Measurements from ENCODE around the gene EEA1. TPM values are rescaled to one million over a fixed set of nuclear protein-coding genes. Genes with fewer than 3 reads are reported as not detected.
"Not testable (repeated sequence)": the region's sequence is repeated elsewhere in the genome, so short reads cannot be mapped to it uniquely, and the experiment has no call there.

The EEA1 gene
- total RNA-seq, 1 donor from 2014 or later: 11.6 TPM

- H3K79me2 ChIP-seq (ENCODE audit: low read depth): no peaks in the 10 kb centered on the region
- peaks cover 4% of the 10 kb centered on the region for H3K4me1 Mint-ChIP-seq
Observed at GRCh38 chr12:92756898-92757596, 172.0 kb downstream of the EEA1 start.

GRCh38 chr12:92753976-92754885 lies 174.9 kb downstream of the EEA1 start:
- no peak for DNase-seq (ENCODE audit: low spot score)
- H3K4me2 ChIP-seq: no peak overlapping the region
- TF ChIP-seq CTCF (IDR thresholded peaks at IDR 0.05) (no peak), EZH2 (IDR thresholded peaks at IDR 0.05) (no peak), EZH2phosphoT487 (IDR thresholded peaks at IDR 0.05) (no peak)
- H3K9me3 ChIP-seq (ENCODE audit: low read depth): no peaks in the 10 kb centered on the region
- no peak overlapping the region for H3K4me3 Mint-ChIP-seq
- H3K4me1 Mint-ChIP-seq: peaks cover 4% of the 10 kb centered on the region
- H3K27ac Mint-ChIP-seq: no peak overlapping the region
- no peak overlapping the region for H3K27ac ChIP-seq
- H3K9ac ChIP-seq: no peak overlapping the region
- H3K79me2 ChIP-seq (ENCODE audit: low read depth): no peaks in the 10 kb centered on the region
- H3K4me3 ChIP-seq: no peak overlapping the region
- H3F3A ChIP-seq (ENCODE audit: low read depth): no peaks in the 10 kb centered on the region
- H3K9me3 Mint-ChIP-seq: peaks cover 4% of the 10 kb centered on the region
- no peaks in the 10 kb centered on the region for H3K36me3 Mint-ChIP-seq
- H2AFZ ChIP-seq (replicated peaks): no peak overlapping the region
- H3K4me1 ChIP-seq: no peaks in the 10 kb centered on the region
- H3K27me3 Mint-ChIP-seq (ENCODE audit: insufficient read depth, low read depth): peaks cover 6% of the 10 kb centered on the region
- H3K27me3 ChIP-seq: no peaks in the 10 kb centered on the region
- H4K20me1 ChIP-seq (ENCODE audit: low read depth): no peaks in the 10 kb centered on the region
- H3K36me3 ChIP-seq: no peaks in the 10 kb centered on the region

More at GRCh38 chr12:92756898-92757596, 172.0 kb downstream of the EEA1 start:
- no peaks in the 10 kb centered on the region for H3F3A ChIP-seq (ENCODE audit: low read depth)
- Mint-ChIP-seq H3K4me3 (no peak overlapping the region), H3K27me3 (ENCODE audit: insufficient read depth, low read depth) (peaks cover 6% of the 10 kb centered on the region), H3K36me3 (no peaks in the 10 kb centered on the region), H3K27ac (no peak overlapping the region), H3K9me3 (peaks cover 2% of the 10 kb centered on the region)
- H3K4me3 ChIP-seq: no peak overlapping the region
- TF ChIP-seq EZH2 (IDR thresholded peaks at IDR 0.05): no peak
- no peak for TF ChIP-seq CTCF (IDR thresholded peaks at IDR 0.05)
- TF ChIP-seq EZH2phosphoT487 (IDR thresholded peaks at IDR 0.05): no peak
- no peaks in the 10 kb centered on the region for H3K9me3 ChIP-seq (ENCODE audit: low read depth)
- DNase-seq (ENCODE audit: low spot score): no peak
- H4K20me1 ChIP-seq (ENCODE audit: low read depth): no peaks in the 10 kb centered on the region
- H3K27ac ChIP-seq: no peak overlapping the region
- no peak overlapping the region for H2AFZ ChIP-seq (replicated peaks)
- no peaks in the 10 kb centered on the region for H3K36me3 ChIP-seq
- H3K9ac ChIP-seq: no peak overlapping the region
- no peak overlapping the region for H3K4me2 ChIP-seq
- no peaks in the 10 kb centered on the region for H3K4me1 ChIP-seq
- H3K27me3 ChIP-seq: no peaks in the 10 kb centered on the region

GRCh38 chr12:92749691-92750090 lies 179.4 kb downstream of the EEA1 start:
- not testable (repeated sequence) for H3F3A ChIP-seq (ENCODE audit: low read depth); H3K4me3 ChIP-seq; H3K4me2 ChIP-seq; H3K4me1 ChIP-seq; H3K4me1 Mint-ChIP-seq; H3K9me3 Mint-ChIP-seq; H3K36me3 ChIP-seq; H3K27ac ChIP-seq; H3K4me3 Mint-ChIP-seq; DNase-seq (ENCODE audit: low spot score); H4K20me1 ChIP-seq (ENCODE audit: low read depth); H3K79me2 ChIP-seq (ENCODE audit: low read depth); H3K9me3 ChIP-seq (ENCODE audit: low read depth); H2AFZ ChIP-seq (replicated peaks); H3K27ac Mint-ChIP-seq; H3K27me3 Mint-ChIP-seq (ENCODE audit: insufficient read depth, low read depth); H3K9ac ChIP-seq; H3K27me3 ChIP-seq; H3K36me3 Mint-ChIP-seq

- no peak overlapping the region for H3K9ac ChIP-seq
- H3K36me3 ChIP-seq: no peaks in the 10 kb centered on the region
- H3K9me3 ChIP-seq (ENCODE audit: low read depth): no peaks in the 10 kb centered on the region
- H3K27me3 Mint-ChIP-seq (ENCODE audit: insufficient read depth, low read depth): no peaks in the 10 kb centered on the region
- no peak overlapping the region for H3K4me2 ChIP-seq
- no peaks in the 10 kb centered on the region for H3F3A ChIP-seq (ENCODE audit: low read depth)
- no peak overlapping the region for H3K27ac ChIP-seq
- H3K4me3 ChIP-seq: no peak overlapping the region
- no peaks in the 10 kb centered on the region for H3K79me2 ChIP-seq (ENCODE audit: low read depth)
- no peak overlapping the region for H3K27ac Mint-ChIP-seq
- H3K9me3 Mint-ChIP-seq: peaks cover 2% of the 10 kb centered on the region
- H3K4me3 Mint-ChIP-seq: no peak overlapping the region
- no peak for TF ChIP-seq CTCF (IDR thresholded peaks at IDR 0.05)
- no peak for TF ChIP-seq EZH2phosphoT487 (IDR thresholded peaks at IDR 0.05)
- TF ChIP-seq EZH2 (IDR thresholded peaks at IDR 0.05): no peak
- no peaks in the 10 kb centered on the region for H4K20me1 ChIP-seq (ENCODE audit: low read depth)
- no peak overlapping the region for H2AFZ ChIP-seq (replicated peaks)
- DNase-seq (ENCODE audit: low spot score): no peak
- no peaks in the 10 kb centered on the region for H3K27me3 ChIP-seq
- no peaks in the 10 kb centered on the region for H3K4me1 ChIP-seq
- no peaks in the 10 kb centered on the region for H3K36me3 Mint-ChIP-seq
- no peaks in the 10 kb centered on the region for H3K4me1 Mint-ChIP-seq
Observed at GRCh38 chr12:92747151-92747550, 181.9 kb downstream of the EEA1 start.

All from neural progenitor cell (in vitro differentiated cells).